Omental fat pad (tissue), 4 donors: ENCODE data around the gene SLC30A2. TPM values are rescaled to one million over a fixed set of nuclear protein-coding genes. Genes with fewer than 3 reads are reported as not detected.
A peak's percentile ranks its signal among the peaks of the same experiment; 100 is the strongest.

Experiments
- ATAC-seq: fragments of 150-250 bp; one replicate; pipeline ENCODE4 v1.9.1; 2016; ENCODE audit warnings: mild to moderate bottlenecking, moderate library complexity; ENCODE audit not compliant: low FRiP score
- DNase-seq: peaks from one replicate; pipeline ENCODE4 v3.0.0-alpha.2; 2019; ENCODE audit warnings: low spot score
- total RNA-seq, 4 donors: library from RNA; depleted of rRNA; stranded (reverse); fragments of >200 nt; gene quantifications; one replicate each; pipeline ENCODE4 v1.1.0, GENCODE V29; 2016
- TF ChIP-seq, protein P1 (sequence below), 3 donors: fragments of 450-650 bp; IDR thresholded peaks; one replicate each; pipeline ENCODE4 v1.5.1; 2016 to 2017; ENCODE audit warnings: antibody characterized with exemption in 3 of 3, mild to moderate bottlenecking in 3 of 3, moderate library complexity in 2 of 3

The SLC30A2 gene
- total RNA-seq, 4 donors from 2014 or later, result 0.36 to 1.7 TPM; not detected in 2

DNA sequence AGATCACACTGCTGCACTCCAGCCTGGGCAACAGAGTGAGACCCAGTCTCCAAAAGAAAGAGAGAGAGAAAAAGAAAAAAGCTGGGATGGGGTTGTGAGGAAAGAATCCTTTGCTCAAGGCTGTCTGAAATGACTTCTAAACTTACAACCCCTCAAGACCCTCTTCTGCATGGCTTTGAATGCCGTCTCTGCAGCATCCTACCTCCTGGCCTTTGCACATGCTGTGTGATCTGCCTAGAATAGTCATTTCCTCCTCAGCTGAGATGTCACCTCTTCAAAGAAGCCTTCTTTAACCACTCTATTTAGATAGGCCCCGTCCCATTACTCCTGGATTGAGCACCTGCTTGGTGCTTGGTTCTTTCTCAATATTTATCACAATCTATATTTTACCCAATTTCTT lies 38.9 kb upstream of the SLC30A2 start:
- DNase-seq, result no peak
- TF ChIP-seq, protein P1, sequence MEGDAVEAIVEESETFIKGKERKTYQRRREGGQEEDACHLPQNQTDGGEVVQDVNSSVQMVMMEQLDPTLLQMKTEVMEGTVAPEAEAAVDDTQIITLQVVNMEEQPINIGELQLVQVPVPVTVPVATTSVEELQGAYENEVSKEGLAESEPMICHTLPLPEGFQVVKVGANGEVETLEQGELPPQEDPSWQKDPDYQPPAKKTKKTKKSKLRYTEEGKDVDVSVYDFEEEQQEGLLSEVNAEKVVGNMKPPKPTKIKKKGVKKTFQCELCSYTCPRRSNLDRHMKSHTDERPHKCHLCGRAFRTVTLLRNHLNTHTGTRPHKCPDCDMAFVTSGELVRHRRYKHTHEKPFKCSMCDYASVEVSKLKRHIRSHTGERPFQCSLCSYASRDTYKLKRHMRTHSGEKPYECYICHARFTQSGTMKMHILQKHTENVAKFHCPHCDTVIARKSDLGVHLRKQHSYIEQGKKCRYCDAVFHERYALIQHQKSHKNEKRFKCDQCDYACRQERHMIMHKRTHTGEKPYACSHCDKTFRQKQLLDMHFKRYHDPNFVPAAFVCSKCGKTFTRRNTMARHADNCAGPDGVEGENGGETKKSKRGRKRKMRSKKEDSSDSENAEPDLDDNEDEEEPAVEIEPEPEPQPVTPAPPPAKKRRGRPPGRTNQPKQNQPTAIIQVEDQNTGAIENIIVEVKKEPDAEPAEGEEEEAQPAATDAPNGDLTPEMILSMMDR (IDR thresholded peaks at IDR 0.05), result no peak
- ATAC-seq, result no peak

DNA sequence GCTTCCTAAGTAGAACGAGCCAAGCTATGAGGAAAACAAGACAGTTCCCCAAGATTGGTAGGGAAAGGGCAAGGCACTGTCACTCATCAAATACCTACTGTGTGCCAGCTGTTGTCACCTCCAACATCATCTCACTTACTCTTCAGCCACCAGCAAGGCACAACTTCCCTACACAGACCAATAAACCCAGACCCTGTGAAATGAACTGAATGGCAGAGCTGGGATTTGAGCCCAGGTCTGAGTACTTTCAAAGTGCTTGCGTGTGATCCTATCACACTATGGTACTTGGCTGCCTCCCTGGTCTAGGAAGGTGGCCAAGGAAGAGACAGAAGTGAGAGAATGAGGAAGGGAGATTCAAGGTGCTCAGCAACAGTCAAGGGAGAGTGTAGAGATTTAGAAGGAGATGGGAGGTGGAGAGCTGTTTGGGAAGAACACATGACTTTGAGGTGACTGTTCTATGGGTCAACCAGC lies 38.2 kb upstream of the SLC30A2 start:
- TF ChIP-seq, protein P1 (IDR thresholded peaks at IDR 0.05), result no peak
- peak; percentile 59 for ATAC-seq

DNA sequence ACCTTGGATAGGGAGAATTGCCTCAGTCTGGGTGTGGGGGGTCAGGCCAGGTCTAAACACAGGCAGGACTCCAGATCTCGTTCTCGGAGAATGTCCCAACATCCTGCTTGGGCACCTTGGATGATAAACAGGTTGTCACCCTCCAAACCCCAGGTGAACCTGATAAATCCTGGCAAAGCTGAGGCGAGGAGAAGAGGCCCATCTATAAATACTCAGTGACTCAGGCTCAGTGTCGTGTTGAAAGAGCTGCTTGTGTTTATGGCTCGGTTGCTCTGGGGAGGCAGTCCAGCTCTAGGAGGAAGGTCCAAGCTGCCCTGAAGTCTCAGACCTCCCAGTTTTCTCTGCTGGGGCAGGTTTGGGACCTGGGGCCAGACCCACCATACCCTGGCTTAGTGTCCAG lies 37.3 kb upstream of the SLC30A2 start:
- DNase-seq (no peak), ATAC-seq (peak; percentile 55)
- TF ChIP-seq, protein P1 (IDR thresholded peaks at IDR 0.05), result no peak

More for the DNA sequence above, 38.2 kb upstream of the SLC30A2 start:
- no peak for DNase-seq

DNA sequence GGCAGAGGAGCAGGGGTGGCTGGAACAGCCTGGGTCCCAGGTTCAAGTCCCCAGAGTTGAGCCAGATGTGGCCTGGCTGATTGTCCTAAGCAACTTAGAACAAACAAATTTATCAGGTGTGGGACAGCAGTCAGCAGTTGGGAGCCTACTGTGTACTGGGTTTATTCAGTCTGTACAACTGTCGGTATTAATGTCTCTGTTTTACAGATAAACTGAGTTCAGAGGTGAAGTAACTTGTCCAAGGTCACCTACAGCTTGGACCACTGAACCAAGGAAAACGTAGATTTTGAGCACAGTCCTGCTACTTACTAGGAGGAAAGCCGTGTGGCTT lies 36.1 kb upstream of the SLC30A2 start:
- ATAC-seq, result no peak
- TF ChIP-seq, protein P1 (IDR thresholded peaks at IDR 0.05), result no peak
- DNase-seq, result no peak

DNA sequence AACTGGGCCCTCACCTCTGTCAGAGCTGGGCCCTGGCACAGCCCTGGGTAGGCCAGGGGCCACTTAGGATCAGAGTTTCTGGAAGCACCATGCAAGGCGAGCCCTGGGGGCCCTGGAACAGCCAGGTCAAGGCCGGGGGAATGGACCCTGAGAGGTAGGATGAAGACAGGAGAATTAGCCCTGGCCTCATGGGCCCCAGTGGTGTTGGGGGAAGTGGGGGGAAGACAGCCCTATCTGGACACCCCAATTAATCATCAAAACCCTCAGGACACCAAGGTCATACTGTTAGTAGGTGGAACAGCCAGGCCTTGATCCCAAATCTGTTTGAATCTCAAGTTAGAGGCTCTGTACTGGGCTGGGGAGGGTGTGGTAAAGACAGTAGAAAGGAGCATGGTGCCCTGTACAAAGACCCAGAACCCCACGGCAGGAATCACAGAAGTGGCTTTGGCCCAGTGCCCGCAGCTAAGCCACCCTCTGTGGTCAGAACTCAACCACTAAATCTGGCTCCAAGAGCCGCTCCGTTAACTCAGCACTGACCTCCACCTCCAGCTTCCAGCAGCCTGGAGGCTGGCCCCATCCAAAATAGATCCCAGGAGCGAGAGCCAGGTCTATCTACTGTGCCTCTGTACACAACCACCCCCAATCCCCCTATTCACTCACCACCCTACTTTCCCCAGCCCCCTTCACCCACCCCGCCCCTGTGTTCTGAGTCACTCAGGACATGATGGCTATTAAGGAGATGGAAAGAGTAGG lies 35.5 kb upstream of the SLC30A2 start:
- ATAC-seq, result no peak
- TF ChIP-seq, protein P1 (IDR thresholded peaks at IDR 0.05), result no peak
- no peak for DNase-seq

DNA sequence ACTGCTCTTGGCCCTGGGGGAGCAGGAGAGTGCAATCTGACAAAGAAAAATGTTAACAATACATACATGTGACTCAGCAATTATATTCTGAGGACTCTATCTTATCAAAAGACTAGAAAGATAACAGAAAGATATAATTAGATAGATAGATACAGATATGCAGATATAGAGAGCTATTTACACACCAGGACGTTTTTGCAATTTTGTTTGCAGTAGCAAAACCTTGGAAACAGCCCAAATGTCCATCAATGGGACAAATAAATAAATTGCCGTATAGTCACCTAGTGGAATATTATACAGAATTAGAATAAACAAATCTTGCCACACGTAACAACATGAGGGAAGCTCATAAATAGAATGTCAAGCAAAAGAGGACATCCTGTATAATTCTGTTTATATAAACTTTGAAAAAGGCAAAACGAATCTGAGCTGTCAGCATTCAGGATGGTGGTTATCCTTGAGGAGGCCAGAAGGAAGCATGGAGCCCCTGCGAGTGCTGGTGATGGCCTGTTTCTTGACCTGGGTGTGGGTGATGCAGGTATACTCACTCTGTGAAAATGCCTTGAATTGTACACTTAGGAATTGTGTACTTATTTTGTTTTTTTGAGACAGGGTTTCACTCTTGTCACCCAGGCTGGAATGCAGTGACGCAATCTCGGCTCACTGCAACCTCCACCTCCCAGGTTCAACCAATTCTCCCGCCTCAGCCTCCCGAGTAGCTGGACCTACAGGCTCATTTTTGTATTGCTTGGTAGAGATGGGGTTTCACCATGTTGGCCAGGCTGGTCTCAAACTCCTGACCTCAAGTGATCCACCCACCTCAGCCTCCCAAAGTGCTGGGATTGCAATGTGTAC lies 34.3 kb upstream of the SLC30A2 start:
- DNase-seq, result no peak
- TF ChIP-seq, protein P1 (IDR thresholded peaks at IDR 0.05), result no peak
- ATAC-seq, result no peak
